WTC11 (cell line): ENCODE measurements around the gene SAP30BP. TPM values are rescaled to one million over a fixed set of nuclear protein-coding genes. Genes with fewer than 3 reads are reported as not detected.

Experiments
- ATAC-seq: fragments of 200-7000 bp; cut with Tn5 transposase; 2 replicates; pipeline ENCODE4 v1.10.0; 2021; ENCODE audit warnings: mild to moderate bottlenecking, moderate library complexity
- CTCF ChIA-PET: fragments of 300-600 bp; sonication (Branson Sonifier 250); formaldehyde crosslinking; loops from one replicate; lab custom pipeline; 2021; ENCODE audit warnings: antibody characterized with exemption; lab: Charles Lee
- POLR2A ChIA-PET: fragments of 350-600 bp; sonication (Branson Sonifier 250); formaldehyde crosslinking; loops from one replicate; lab custom pipeline; 2021; ENCODE audit warnings: antibody characterized with exemption; lab: Charles Lee
- DNase-seq: peaks from one replicate; pipeline ENCODE4 v3.0.0; 2021; ENCODE audit warnings: low spot score
- H3K27ac Mint-ChIP-seq: 2 replicates; pipeline ENCODE4 v1.8.0; 2021; ENCODE audit warnings: mixed read lengths
- H3K27me3 Mint-ChIP-seq: 2 replicates; pipeline ENCODE4 v1.8.0; 2021; ENCODE audit warnings: low read depth, mild to moderate bottlenecking, moderate library complexity, mixed read lengths
- H3K36me3 Mint-ChIP-seq: 2 replicates; pipeline ENCODE4 v1.8.0; 2021; ENCODE audit warnings: mixed read lengths
- H3K4me1 Mint-ChIP-seq: 2 replicates; pipeline ENCODE4 v1.8.0; 2022; ENCODE audit warnings: mixed read lengths
- H3K4me3 Mint-ChIP-seq: 2 replicates; pipeline ENCODE4 v1.8.0; 2021; ENCODE audit warnings: mild to moderate bottlenecking, moderate library complexity, mixed read lengths
- H3K9me3 Mint-ChIP-seq: 2 replicates; pipeline ENCODE4 v1.8.0; 2021; ENCODE audit warnings: mixed read lengths
- AR ChIP-seq: fragments of 250-450 bp; sonication (Bioruptor Pico); IDR thresholded peaks from 2 replicates; pipeline ENCODE4 v1.9.0; 2021; ENCODE audit warnings: mild to moderate bottlenecking
- CDX4 ChIP-seq: fragments of 250-450 bp; sonication (Bioruptor Pico); IDR thresholded peaks from 2 replicates; pipeline ENCODE4 v1.9.0; 2021; ENCODE audit warnings: moderate library complexity, mild to moderate bottlenecking, inconsistent platforms, borderline replicate concordance
- E2F1 ChIP-seq: sonication (generic); formaldehyde crosslinking; IDR thresholded peaks from 2 replicates; pipeline ENCODE4 v1.8.0; 2022; ENCODE audit warnings: mild to moderate bottlenecking, missing genetic modification reagents
- ELF4 ChIP-seq: sonication (generic); formaldehyde crosslinking; IDR thresholded peaks from 2 replicates; pipeline ENCODE4 v1.8.1; 2022; ENCODE audit warnings: low read depth, mild to moderate bottlenecking, moderate library complexity, missing genetic modification reagents
- ESRRA ChIP-seq: sonication (generic); formaldehyde crosslinking; IDR thresholded peaks from 2 replicates; pipeline ENCODE4 v1.8.1; 2022; ENCODE audit warnings: mild to moderate bottlenecking, missing genetic modification reagents, borderline replicate concordance
- IRF2 ChIP-seq: sonication (generic); formaldehyde crosslinking; IDR thresholded peaks from 2 replicates; pipeline ENCODE4 v1.8.0; 2022; ENCODE audit warnings: low read depth, missing genetic modification reagents, borderline replicate concordance
- MXD4 ChIP-seq: fragments of 250-450 bp; sonication (Bioruptor Pico); IDR thresholded peaks from 2 replicates; pipeline ENCODE4 v1.8.0; 2021; ENCODE audit warnings: mild to moderate bottlenecking, moderate library complexity, borderline replicate concordance
- MYBL2 ChIP-seq: sonication (generic); formaldehyde crosslinking; IDR thresholded peaks from 2 replicates; pipeline ENCODE4 v1.8.1; 2023; ENCODE audit warnings: mild to moderate bottlenecking, moderate library complexity, missing genetic modification reagents
- OVOL2 ChIP-seq: fragments of 250-450 bp; sonication (Bioruptor Pico); IDR thresholded peaks from 2 replicates; pipeline ENCODE4 v1.9.0; 2021; ENCODE audit warnings: mild to moderate bottlenecking, borderline replicate concordance
- RORB ChIP-seq: fragments of 250-450 bp; sonication (Bioruptor Pico); IDR thresholded peaks from 2 replicates; pipeline ENCODE4 v1.9.0; 2021; ENCODE audit warnings: mild to moderate bottlenecking
- USF1 ChIP-seq: sonication (generic); formaldehyde crosslinking; IDR thresholded peaks from 2 replicates; pipeline ENCODE4 v1.8.0; 2022; ENCODE audit warnings: mild to moderate bottlenecking, missing genetic modification reagents
- ZNF232 ChIP-seq: sonication (generic); formaldehyde crosslinking; IDR thresholded peaks from 2 replicates; pipeline ENCODE4 v1.8.0; 2022; ENCODE audit warnings: mild to moderate bottlenecking, missing genetic modification reagents
- ZNF423 ChIP-seq: fragments of 250-450 bp; sonication (Bioruptor Pico); IDR thresholded peaks from 2 replicates; pipeline ENCODE4 v2.1.2; 2022; ENCODE audit warnings: mild to moderate bottlenecking, moderate library complexity
- total RNA-seq: library from RNA; stranded (reverse); gene quantifications from 3 replicates; pipeline ENCODE4 v1.2.3, GENCODE V29; 2021
- TF ChIP-seq, protein P1 (sequence below): sonication (generic); formaldehyde crosslinking; IDR thresholded peaks from 2 replicates; pipeline ENCODE4 v1.8.0; 2023; ENCODE audit warnings: missing genetic modification reagents, mild to moderate bottlenecking, borderline replicate concordance

SAP30BP gene
- total RNA-seq, 1 experiment from 2014 or later: 86.8 TPM

- TF ChIP-seq, protein P1, sequence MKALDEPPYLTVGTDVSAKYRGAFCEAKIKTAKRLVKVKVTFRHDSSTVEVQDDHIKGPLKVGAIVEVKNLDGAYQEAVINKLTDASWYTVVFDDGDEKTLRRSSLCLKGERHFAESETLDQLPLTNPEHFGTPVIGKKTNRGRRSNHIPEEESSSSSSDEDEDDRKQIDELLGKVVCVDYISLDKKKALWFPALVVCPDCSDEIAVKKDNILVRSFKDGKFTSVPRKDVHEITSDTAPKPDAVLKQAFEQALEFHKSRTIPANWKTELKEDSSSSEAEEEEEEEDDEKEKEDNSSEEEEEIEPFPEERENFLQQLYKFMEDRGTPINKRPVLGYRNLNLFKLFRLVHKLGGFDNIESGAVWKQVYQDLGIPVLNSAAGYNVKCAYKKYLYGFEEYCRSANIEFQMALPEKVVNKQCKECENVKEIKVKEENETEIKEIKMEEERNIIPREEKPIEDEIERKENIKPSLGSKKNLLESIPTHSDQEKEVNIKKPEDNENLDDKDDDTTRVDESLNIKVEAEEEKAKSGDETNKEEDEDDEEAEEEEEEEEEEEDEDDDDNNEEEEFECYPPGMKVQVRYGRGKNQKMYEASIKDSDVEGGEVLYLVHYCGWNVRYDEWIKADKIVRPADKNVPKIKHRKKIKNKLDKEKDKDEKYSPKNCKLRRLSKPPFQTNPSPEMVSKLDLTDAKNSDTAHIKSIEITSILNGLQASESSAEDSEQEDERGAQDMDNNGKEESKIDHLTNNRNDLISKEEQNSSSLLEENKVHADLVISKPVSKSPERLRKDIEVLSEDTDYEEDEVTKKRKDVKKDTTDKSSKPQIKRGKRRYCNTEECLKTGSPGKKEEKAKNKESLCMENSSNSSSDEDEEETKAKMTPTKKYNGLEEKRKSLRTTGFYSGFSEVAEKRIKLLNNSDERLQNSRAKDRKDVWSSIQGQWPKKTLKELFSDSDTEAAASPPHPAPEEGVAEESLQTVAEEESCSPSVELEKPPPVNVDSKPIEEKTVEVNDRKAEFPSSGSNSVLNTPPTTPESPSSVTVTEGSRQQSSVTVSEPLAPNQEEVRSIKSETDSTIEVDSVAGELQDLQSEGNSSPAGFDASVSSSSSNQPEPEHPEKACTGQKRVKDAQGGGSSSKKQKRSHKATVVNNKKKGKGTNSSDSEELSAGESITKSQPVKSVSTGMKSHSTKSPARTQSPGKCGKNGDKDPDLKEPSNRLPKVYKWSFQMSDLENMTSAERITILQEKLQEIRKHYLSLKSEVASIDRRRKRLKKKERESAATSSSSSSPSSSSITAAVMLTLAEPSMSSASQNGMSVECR (CRISPR knock-in tag): 0 out of 2 replicates have a peak, but pooled peaks have one; percentile 23
- TF ChIP-seq MXD4 (CRISPR knock-in tag): no peak
- no peak for TF ChIP-seq IRF2 (CRISPR knock-in tag)
These were observed 54.4 kb downstream of the SAP30BP start (continued) for GRCh38 chr17:75721463-75722011.

DNA sequence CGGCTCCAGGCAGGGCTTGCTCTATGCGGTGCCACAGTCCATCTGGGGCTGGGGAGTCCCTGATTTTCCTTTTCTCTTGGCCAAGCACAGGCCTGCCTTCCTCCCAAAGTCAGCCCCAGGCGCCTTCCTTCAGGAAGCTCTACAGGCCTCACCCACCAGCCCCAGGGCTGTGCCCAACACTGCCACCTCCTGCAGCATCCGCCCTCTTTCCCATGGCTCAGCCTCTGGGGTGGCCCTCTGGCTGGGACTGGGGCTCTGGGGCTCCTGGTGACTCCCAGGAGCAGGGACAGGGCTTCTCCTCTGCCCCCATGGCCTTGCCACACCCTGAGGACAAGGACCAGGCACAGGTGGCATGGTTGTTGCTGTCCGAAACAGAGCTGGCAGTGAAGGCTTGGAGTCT lies 54.9 kb downstream of the SAP30BP start:
- Mint-ChIP-seq H3K27me3 (peaks cover 22% of the 10 kb centered on the region), H3K4me3 (peak overlapping the region; percentile 63), H3K27ac (no peak overlapping the region), H3K9me3 (no peaks in the 10 kb centered on the region), H3K36me3 (no peaks in the 10 kb centered on the region), H3K4me1 (peaks cover 7% of the 10 kb centered on the region)
- ChIA-PET CTCF (interaction anchor here (0.9 to 4.9 kb wide), 7 partner anchors 8 to 89 kb away, joined by 3 to 87 read pairs (median 17); partner anchors contain the start of gene SMIM5), POLR2A (interaction anchor here (1.2 to 1.9 kb wide), 2 partner anchors 31 to 58 kb away, joined by 3 to 5 read pairs; a partner anchor contains a TSS)
- no peak for ATAC-seq
- TF ChIP-seq AR (CRISPR knock-in tag) (no peak), ELF4 (CRISPR knock-in tag) (no peak), CDX4 (no peak), OVOL2 (CRISPR knock-in tag) (no peak), RORB (no peak), ZNF232 (CRISPR knock-in tag) (no peak), MYBL2 (CRISPR knock-in tag) (no peak), USF1 (no peak), E2F1 (CRISPR knock-in tag) (no peak), ZNF423 (CRISPR knock-in tag) (no peak), ESRRA (CRISPR knock-in tag) (no peak)
- TF ChIP-seq, all 79 proteins: peak for 0
- DNase-seq: no peak
